Measurements from ENCODE around the gene RTL10.

The RTL10 gene

DNA sequence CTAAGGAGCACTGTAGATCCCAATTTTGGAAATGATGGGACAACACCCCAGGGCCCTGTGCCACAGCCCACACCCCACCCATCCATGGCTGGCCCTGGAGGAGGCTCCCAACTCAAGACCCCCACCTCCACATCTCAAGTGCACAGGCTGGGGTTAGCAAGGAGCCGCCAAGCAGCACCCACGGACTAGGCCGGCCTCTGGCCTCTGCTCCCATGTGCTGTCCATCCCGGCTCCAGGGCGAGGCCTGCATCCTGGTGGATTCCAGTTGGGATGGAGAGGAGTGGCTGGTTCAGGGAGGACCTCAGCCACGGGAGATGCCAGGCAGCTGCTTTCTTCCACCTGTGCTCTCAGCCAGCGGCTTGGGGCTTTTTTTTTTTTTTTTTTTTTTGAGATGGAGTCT is 43.5 kb upstream of the RTL10 start (continued):
- TF ChIP-seq, protein P1, sequence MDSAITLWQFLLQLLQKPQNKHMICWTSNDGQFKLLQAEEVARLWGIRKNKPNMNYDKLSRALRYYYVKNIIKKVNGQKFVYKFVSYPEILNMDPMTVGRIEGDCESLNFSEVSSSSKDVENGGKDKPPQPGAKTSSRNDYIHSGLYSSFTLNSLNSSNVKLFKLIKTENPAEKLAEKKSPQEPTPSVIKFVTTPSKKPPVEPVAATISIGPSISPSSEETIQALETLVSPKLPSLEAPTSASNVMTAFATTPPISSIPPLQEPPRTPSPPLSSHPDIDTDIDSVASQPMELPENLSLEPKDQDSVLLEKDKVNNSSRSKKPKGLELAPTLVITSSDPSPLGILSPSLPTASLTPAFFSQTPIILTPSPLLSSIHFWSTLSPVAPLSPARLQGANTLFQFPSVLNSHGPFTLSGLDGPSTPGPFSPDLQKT (IDR thresholded peaks at IDR 0.05; ENCODE audit: borderline replicate concordance, low read depth, low read length), result no peak
- no peak for TF ChIP-seq ZNF350 (tag by site-specific recombination; IDR thresholded peaks at IDR 0.05)
- TF ChIP-seq, protein P2, sequence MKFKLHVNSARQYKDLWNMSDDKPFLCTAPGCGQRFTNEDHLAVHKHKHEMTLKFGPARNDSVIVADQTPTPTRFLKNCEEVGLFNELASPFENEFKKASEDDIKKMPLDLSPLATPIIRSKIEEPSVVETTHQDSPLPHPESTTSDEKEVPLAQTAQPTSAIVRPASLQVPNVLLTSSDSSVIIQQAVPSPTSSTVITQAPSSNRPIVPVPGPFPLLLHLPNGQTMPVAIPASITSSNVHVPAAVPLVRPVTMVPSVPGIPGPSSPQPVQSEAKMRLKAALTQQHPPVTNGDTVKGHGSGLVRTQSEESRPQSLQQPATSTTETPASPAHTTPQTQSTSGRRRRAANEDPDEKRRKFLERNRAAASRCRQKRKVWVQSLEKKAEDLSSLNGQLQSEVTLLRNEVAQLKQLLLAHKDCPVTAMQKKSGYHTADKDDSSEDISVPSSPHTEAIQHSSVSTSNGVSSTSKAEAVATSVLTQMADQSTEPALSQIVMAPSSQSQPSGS (tag by site-specific recombination; IDR thresholded peaks at IDR 0.05; ENCODE audit: low read depth), result no peak
- TF ChIP-seq, protein P3, sequence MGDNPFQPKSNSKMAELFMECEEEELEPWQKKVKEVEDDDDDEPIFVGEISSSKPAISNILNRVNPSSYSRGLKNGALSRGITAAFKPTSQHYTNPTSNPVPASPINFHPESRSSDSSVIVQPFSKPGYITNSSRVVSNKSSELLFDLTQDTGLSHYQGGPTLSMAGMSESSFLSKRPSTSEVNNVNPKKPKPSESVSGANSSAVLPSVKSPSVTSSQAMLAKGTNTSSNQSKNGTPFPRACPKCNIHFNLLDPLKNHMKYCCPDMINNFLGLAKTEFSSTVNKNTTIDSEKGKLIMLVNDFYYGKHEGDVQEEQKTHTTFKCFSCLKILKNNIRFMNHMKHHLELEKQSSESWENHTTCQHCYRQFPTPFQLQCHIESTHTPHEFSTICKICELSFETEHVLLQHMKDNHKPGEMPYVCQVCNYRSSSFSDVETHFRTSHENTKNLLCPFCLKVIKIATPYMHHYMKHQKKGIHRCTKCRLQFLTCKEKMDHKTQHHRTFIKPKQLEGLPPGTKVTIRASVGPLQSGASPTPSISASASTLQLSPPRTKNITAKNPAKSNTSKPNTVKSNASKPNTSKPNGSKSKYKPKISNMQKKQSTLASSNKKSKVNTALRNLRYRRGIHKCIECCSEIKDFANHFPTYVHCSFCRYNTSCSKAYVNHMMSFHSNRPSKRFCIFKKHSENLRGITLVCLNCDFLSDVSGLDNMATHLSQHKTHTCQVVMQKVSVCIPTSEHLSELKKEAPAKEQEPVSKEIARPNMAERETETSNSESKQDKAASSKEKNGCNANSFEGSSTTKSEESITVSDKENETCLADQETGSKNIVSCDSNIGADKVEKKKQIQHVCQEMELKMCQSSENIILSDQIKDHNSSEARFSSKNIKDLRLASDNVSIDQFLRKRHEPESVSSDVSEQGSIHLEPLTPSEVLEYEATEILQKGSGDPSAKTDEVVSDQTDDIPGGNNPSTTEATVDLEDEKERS (tag by site-specific recombination; IDR thresholded peaks at IDR 0.05), result no peak
- TF ChIP-seq, protein P4, sequence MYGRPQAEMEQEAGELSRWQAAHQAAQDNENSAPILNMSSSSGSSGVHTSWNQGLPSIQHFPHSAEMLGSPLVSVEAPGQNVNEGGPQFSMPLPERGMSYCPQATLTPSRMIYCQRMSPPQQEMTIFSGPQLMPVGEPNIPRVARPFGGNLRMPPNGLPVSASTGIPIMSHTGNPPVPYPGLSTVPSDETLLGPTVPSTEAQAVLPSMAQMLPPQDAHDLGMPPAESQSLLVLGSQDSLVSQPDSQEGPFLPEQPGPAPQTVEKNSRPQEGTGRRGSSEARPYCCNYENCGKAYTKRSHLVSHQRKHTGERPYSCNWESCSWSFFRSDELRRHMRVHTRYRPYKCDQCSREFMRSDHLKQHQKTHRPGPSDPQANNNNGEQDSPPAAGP (tag by site-specific recombination; IDR thresholded peaks at IDR 0.05), result no peak
- TF ChIP-seq OVOL3 (tag by site-specific recombination; IDR thresholded peaks at IDR 0.05), result no peak
- TF ChIP-seq ZNF629 (tag by site-specific recombination; IDR thresholded peaks at IDR 0.05), result no peak
- TF ChIP-seq, protein P5, sequence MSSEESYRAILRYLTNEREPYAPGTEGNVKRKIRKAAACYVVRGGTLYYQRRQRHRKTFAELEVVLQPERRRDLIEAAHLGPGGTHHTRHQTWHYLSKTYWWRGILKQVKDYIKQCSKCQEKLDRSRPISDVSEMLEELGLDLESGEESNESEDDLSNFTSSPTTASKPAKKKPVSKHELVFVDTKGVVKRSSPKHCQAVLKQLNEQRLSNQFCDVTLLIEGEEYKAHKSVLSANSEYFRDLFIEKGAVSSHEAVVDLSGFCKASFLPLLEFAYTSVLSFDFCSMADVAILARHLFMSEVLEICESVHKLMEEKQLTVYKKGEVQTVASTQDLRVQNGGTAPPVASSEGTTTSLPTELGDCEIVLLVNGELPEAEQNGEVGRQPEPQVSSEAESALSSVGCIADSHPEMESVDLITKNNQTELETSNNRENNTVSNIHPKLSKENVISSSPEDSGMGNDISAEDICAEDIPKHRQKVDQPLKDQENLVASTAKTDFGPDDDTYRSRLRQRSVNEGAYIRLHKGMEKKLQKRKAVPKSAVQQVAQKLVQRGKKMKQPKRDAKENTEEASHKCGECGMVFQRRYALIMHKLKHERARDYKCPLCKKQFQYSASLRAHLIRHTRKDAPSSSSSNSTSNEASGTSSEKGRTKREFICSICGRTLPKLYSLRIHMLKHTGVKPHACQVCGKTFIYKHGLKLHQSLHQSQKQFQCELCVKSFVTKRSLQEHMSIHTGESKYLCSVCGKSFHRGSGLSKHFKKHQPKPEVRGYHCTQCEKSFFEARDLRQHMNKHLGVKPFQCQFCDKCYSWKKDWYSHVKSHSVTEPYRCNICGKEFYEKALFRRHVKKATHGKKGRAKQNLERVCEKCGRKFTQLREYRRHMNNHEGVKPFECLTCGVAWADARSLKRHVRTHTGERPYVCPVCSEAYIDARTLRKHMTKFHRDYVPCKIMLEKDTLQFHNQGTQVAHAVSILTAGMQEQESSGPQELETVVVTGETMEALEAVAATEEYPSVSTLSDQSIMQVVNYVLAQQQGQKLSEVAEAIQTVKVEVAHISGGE (tag by site-specific recombination; conservative IDR thresholded peaks at IDR 0.05; ENCODE audit: low read depth), result no peak

DNA sequence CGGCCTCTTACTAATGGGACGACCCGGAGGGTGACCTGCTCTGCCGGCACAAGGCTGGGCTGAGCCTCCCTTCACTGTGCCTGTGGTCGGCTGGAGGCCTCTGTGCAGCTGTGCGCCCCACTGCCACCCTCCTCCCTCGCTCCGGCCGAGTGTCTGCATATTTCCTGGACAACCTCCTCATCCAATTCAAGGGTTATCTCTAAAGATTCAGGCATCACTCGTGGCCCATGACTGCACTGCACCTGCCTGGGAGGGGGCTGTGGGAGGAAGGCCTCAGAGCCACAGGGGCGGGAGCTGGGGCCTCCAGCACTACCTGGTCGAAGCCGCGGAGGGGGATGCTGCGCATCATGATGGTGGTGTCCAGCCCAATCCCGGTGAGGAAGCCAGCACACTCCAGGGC is 43.1 kb upstream of the RTL10 start:
- Histone ChIP-seq H3K36me3 (ENCODE audit: control insufficient read depth in 2 of 2, insufficient read depth in 1 of 2, low read length in 2 of 2) (peaks cover 0 to 28% of the 10 kb centered on the region in 2 experiments; a peak in 1 of 3 replicates), H3K4me1 (ENCODE audit: control insufficient read depth, insufficient read depth, low read length) (no peaks in the 10 kb centered on the region), H3K4me3 (ENCODE audit: low read depth, low read length) (no peak overlapping the region), H3K9me3 (ENCODE audit: control insufficient read depth, insufficient read depth, low read depth, low read length) (no peaks in the 10 kb centered on the region), H3K27ac (ENCODE audit: extremely low read depth, low read depth, low read length) (no peak overlapping the region)
- ChIA-PET CTCF (interaction anchor here (0.6 to 2.0 kb wide), 5 partner anchors 13 to 168 kb away, joined by 3 to 11 read pairs (median 5); no protein-coding TSS in a partner anchor), POLR2A (no interaction called here)
- no peak for TF ChIP-seq MYNN (tag by site-specific recombination; IDR thresholded peaks at IDR 0.05; ENCODE audit: borderline replicate concordance)
- no peak for TF ChIP-seq HOXD13 (CRISPR knock-in tag; IDR thresholded peaks at IDR 0.05; ENCODE audit: borderline replicate concordance)

DNA sequence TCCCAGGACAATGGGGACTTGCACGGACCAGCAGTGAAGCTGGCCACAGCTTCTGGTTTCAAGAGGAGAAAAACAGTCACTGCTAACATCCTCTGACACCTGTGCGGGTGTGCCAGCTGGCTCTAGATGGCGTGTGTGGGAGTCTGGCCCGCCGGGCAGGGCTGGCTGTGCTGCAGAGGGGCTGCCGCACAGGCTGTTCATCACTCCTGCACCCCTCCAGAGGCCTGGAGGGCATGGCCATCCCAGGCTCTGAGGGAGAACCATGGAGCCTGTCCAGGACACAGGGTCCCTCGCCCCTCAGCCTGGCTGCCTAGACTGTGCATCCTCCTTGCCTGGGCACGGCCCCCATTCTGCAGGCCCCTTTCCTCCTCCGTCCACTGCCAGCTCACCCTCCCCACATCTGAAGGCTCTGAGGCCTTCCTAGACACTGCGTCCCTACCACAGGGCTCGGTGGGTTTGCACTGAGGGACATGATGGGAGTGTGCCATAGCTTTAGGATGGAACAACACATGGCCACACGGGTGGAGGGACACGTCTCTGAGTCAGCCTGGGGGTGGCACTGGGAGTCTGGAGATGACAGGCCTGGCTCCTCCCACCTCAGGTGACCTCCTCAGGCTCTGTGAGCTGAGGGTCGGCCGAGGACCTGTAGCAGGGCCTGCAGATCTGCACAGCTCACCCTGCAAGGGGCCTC is 42.1 kb upstream of the RTL10 start:
- POLR2A ChIA-PET, result interaction anchor here (1.2 kb wide), 2 partner anchors 12 to 42 kb away, joined by 3 to 4 read pairs; partner anchors contain the start of genes GNB1L and RTL10
- CTCF ChIA-PET, result interaction anchor here (0.6 to 1.9 kb wide), 4 partner anchors 15 to 167 kb away, joined by 3 to 11 read pairs (median 4); no protein-coding TSS in a partner anchor
- Histone ChIP-seq H3K36me3 (ENCODE audit: control insufficient read depth in 2 of 2, insufficient read depth in 1 of 2, low read length in 2 of 2) (peaks cover 0 to 28% of the 10 kb centered on the region in 2 experiments; a peak in 1 of 3 replicates), H3K4me3 (ENCODE audit: low read depth, low read length) (no peak overlapping the region), H3K27ac (ENCODE audit: extremely low read depth, low read depth, low read length) (no peak overlapping the region), H3K4me1 (ENCODE audit: control insufficient read depth, insufficient read depth, low read length) (peaks cover 4% of the 10 kb centered on the region), H3K9me3 (ENCODE audit: control insufficient read depth, insufficient read depth, low read depth, low read length) (no peaks in the 10 kb centered on the region)
- TF ChIP-seq, protein P6, sequence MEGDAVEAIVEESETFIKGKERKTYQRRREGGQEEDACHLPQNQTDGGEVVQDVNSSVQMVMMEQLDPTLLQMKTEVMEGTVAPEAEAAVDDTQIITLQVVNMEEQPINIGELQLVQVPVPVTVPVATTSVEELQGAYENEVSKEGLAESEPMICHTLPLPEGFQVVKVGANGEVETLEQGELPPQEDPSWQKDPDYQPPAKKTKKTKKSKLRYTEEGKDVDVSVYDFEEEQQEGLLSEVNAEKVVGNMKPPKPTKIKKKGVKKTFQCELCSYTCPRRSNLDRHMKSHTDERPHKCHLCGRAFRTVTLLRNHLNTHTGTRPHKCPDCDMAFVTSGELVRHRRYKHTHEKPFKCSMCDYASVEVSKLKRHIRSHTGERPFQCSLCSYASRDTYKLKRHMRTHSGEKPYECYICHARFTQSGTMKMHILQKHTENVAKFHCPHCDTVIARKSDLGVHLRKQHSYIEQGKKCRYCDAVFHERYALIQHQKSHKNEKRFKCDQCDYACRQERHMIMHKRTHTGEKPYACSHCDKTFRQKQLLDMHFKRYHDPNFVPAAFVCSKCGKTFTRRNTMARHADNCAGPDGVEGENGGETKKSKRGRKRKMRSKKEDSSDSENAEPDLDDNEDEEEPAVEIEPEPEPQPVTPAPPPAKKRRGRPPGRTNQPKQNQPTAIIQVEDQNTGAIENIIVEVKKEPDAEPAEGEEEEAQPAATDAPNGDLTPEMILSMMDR (tag by site-specific recombination; IDR thresholded peaks at IDR 0.05), result 0 out of 2 replicates have a peak, but pooled peaks have one; percentile 16
- TF ChIP-seq ZNF354C (tag by site-specific recombination; IDR thresholded peaks at IDR 0.05; ENCODE audit: borderline replicate concordance, low read depth) (no peak), KLF1 (tag by site-specific recombination; IDR thresholded peaks at IDR 0.05) (0 out of 2 replicates have a peak, but pooled peaks have one; percentile 11)
